ACHN (cell line): ENCODE data around the gene DTNA.
A peak's percentile ranks its signal among the peaks of the same experiment; 100 is the strongest.
"Not testable (repeated sequence)": the region's sequence is repeated elsewhere in the genome, so short reads cannot be mapped to it uniquely, and the experiment has no call there.

ENCODE experiments used
- DNase-seq: peaks from one replicate; pipeline ENCODE4 v3.0.0-alpha.2; 2015
- in situ Hi-C: cut with HindIII; loops from 2 replicates; pipeline ENCODE4 v1.10.0; 2017; ENCODE audit warnings: low sequenced_read_pairs, low pct_ligation_motif_present, low pct_unique_long_range_greater_than_20kb

DTNA gene

GRCh38 chr18:34709750-34710441 lies at the start of gene DTNA:
Gene DTNA, plus strand, starts transcription at chr18:34710298. Its CDS starts 45,679 bp downstream, at chr18:34755977.
- DNase-seq = peak; percentile 24

DNA sequence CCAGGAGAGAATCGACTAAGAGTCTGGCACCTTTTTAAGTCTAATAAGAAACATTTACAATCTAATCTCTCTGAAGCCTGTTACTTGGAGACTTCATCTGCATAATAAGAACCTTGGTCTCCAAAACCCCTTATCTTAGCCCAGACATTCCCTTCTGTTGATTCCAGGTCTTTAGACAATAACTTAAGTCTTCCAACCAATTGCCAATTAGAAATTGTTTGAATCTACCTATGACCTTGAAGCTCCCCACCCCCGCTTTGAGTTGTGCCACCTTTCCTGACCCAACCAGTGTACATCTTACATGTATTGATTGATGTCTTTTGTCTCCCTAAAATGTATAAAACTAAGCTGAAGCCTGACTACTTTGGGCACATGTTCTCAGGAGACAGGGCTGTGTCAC lies 49.5 kb upstream of the DTNA start:
- in situ Hi-C loops = no loop called here
- no peak for DNase-seq

More at GRCh38 chr18:34709750-34710441, at the start of gene DTNA:
- in situ Hi-C loops = no loop called here

GRCh38 chr18:34661464-34662087 lies 48.5 kb upstream of the DTNA start:
- DNase-seq = peak; percentile 62

GRCh38 chr18:34676816-34677574 lies 33.1 kb upstream of the DTNA start:
- no peak for DNase-seq
- in situ Hi-C loops = no loop called here

More at GRCh38 chr18:34661464-34662087, 48.5 kb upstream of the DTNA start:
- in situ Hi-C loops = no loop called here

DNA sequence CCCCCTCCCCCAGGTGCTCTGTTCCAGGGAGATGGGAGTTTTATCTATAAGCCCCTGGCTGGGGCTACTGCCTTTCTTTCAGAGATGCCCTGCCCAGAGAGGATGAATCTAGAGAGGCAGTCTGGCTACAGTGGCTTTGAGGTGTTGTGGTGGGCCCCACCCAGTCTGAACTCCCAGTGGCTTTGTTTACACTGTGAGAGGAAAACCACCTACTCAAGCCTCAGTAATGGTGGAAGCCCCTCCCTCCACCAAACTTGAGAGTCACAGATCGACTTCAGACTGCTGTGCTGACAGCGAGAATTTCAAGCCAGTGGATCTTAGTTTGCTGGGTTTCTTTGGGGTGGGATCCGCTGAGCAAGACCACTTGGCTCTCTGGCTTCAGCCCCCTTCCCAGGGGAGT lies 20.3 kb upstream of the DTNA start:
- in situ Hi-C loops, DNase-seq: not testable (repeated sequence)

- in situ Hi-C loops = no loop called here
- no peak for DNase-seq
Measured at GRCh38 chr18:34691614-34692013, 18.5 kb upstream of the DTNA start.

DNA sequence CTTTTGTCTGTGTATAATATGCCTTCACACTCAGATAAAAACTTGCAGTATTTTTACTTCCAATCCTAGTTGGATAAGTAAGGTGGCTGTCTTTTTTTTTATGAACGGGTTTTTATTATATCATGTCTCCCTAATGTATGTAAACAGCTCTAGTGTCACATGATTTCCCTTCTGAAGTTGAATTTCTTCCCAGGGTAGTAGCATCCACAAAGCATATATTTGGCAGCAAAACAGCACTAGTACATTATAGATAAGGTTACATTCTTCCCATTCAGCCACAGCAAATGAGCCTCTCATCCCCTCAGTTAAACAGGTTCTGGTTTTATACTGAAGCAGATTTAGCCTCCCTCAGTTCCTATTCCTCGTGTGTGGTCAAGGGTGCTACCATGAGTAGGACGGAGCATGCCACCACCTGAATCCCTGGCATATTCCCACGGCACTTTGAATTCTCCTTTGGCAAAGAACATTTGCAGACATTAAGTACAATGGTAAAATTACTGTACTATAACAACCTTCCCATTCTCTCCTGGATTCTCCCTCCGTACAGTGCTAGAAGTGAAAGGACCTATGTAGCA lies 15.4 kb upstream of the DTNA start:
- in situ Hi-C loops = no loop called here
- no peak for DNase-seq

GRCh38 chr18:34695310-34695709 lies 14.8 kb upstream of the DTNA start:
- no peak for DNase-seq
- in situ Hi-C loops = no loop called here

- in situ Hi-C loops = no loop called here
- no peak for DNase-seq
Measured at GRCh38 chr18:34696671-34697070, 13.4 kb upstream of the DTNA start.

DNA sequence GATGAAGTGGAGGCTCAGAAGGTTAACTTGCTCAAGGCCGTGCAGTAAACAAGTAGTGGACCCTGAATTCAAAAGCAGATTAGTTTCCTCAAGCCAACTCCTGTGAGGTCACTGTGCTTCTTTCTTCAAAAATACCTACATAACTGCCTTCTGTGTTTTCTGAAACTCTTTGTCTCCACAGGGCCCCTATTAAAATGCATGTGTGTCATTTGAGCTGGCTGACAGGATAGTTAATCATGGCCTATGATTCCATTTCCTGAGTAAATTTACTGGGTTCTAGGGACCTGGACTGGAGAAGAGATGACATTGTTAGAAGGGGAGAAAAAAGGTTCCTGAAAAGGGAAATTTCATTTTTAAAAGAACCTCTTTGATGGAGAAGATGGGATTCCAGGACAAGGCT lies 12.9 kb upstream of the DTNA start:
- in situ Hi-C loops = no loop called here
- DNase-seq = no peak

GRCh38 chr18:34697891-34698290 lies 12.2 kb upstream of the DTNA start:
- DNase-seq = no peak
- in situ Hi-C loops = no loop called here

DNA sequence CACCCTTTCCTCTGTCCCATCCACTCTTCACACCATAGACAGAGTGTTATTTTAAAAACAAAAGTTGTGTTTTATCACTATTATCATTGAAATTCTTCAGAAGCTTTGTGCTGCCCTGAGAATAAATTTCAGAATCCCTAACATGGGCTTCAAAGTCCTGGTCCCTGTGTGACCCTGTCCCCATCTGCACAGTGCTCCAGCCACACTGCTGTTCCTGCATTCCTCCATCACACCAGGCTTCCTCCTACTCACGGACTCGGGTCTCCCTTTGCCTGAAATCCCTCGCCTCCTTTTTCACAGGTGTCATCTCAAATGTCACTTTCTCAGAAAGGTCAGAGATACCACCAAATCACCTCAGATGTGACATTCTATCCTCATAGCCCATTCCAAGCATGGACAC lies 8.2 kb upstream of the DTNA start:
- in situ Hi-C loops = no loop called here
- no peak for DNase-seq

GRCh38 chr18:34702814-34703213 lies 7.3 kb upstream of the DTNA start:
- in situ Hi-C loops = no loop called here
- no peak for DNase-seq

DNA sequence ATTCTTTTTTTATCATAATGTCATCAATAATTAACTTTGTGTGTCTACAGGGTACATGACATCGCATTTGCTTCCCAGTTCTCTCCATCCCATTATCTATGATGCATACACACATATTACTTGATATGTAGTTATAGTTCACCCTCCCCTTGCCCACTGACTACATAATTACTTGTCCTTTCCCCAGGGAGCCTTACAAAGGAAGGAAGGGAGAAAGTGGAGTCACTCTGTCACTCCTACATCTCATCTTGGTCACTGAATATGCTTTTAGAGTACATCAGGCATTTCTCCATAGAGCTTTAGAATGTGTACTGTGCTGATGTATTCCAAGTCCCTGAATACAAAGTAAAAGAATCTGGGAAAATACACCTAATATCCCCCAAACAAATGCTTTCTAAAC lies 6.0 kb upstream of the DTNA start:
- DNase-seq = no peak
- in situ Hi-C loops = no loop called here

- in situ Hi-C loops = no loop called here
- DNase-seq = no peak
Measured at GRCh38 chr18:34704823-34705222, 5.3 kb upstream of the DTNA start.

DNA sequence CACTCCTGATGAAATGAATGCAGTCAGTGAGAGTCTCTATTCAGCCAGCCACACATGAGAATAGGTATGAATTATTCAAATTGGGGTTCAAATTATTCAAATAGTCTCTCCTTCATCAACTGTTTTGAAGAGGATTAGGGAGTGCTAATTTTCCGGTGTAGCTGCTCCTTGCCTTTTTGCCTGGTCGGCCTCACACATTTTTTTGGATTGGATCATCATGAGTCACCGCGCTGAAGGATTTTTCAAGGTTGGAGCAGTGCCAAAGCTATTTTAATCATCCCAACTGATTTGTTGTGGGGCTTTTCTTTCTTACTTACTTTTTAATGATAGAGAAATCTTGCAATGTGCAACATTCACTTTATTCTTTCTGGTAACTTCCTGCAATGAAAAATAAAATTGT lies 2.4 kb upstream of the DTNA start:
- in situ Hi-C loops = no loop called here
- DNase-seq = peak; percentile 81

DNA sequence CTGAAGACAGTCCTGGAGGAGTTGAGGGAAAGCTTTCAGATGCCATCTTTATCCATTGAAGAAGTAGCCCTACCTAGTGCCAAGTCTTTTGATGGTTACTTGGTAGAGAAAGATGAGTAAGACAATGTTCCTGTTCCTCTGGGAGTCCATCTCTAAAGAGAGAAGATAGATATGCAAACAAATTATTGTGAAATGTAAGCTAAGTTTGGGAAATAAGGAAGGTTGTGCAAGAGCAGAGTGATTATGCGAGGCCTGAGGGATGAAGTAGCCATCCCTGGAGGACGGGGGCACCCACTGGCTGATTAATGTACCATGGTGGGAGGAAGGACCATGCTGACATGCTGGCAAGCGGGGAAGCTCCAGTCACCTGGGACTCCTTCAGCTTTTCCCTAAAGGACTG lies 994 bp upstream of the DTNA start:
- DNase-seq = no peak
- in situ Hi-C loops = no loop called here

GRCh38 chr18:34710458-34710914 lies 388 bp downstream of the DTNA start:
- DNase-seq = no peak
- in situ Hi-C loops = no loop called here

- in situ Hi-C loops = no loop called here
- DNase-seq = no peak
Measured at GRCh38 chr18:34710934-34711333, 836 bp downstream of the DTNA start.
